ENCODE results near the gene ADAMTSL4. TPM values are rescaled to one million over a fixed set of nuclear protein-coding genes. Genes with fewer than 3 reads are reported as not detected.

Gene ADAMTSL4
- total and polyA plus RNA-seq, 4 donors, result 8.8 to 98.0 (median 72.4) TPM

DNA sequence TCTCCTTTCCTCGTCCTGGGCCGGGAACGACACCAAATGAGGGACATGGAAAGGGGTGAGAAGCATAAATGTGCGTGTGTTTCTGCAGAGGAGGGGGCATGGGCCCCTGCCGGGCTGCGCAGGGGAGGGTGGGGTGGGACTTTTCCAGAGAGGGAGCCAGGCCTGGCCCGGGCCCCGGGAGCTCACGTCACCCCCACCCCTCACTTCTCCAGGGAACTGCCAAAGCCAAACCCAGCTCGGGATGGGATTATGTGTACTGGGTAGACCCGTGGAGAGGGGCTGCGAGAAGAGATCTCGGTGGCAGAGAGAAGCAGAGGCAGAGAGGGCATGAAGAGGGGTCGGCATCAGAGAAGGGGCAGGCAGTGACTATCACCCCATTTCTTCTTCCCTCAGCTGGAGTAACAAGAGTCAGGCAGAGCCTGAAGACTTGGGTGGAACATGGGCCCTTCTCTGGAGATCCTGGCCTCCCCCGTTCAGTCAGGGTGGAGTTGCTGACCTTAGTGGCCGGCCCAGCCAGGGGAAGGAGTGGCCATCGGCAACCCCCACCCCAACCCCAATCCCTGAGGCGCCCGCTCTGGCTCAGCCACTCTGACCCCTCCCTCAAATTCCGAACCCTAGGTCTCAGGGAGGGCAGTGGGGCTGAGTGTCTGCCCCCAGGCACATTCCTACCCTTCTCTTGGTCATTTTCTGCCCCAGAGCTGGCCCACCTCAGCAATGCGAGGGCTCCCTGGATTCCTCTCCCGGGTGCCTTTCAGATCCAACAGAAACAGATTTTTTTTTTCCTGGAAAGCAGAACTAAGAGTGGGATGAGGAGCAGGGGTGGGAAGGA lies 1.2 kb downstream of the ADAMTSL4 start:
- H3K9me3 ChIP-seq (ENCODE audit: control insufficient read depth, low read length), result no peaks in the 10 kb centered on the region
- no peaks in the 10 kb centered on the region for H3K36me3 ChIP-seq (ENCODE audit: control insufficient read depth in 1 of 2, insufficient read depth in 2 of 2, low read length in 1 of 2)
- peak overlapping the region in 1 of 2 donors; percentile 78 for H3K27ac ChIP-seq (ENCODE audit: low read depth in 1 of 2, low read length in 2 of 2)
- no peaks in the 10 kb centered on the region for H3K27me3 ChIP-seq (ENCODE audit: control insufficient read depth in 1 of 2, insufficient read depth in 2 of 2, low read length in 1 of 2)
- ATAC-seq (ENCODE audit: low FRiP score), result peak; percentile 44
- WGBS, 2 donors, result 3 to 6% methylated on average over 19 to 22 of the region's 22 CpGs
- DNase-seq, result peak in 1 of 2 donors; percentile 91
- intact Hi-C loops (cut with DNase I), result no loop called here
- peaks cover 0 to 3% of the 10 kb centered on the region in 2 donors for H3K4me1 ChIP-seq (ENCODE audit: control insufficient read depth in 1 of 2, insufficient read depth in 2 of 2, low read length in 2 of 2)
- H3K4me3 ChIP-seq (ENCODE audit: low read length in 2 of 2), result peak overlapping the region in 1 of 2 donors; percentile 46

DNA sequence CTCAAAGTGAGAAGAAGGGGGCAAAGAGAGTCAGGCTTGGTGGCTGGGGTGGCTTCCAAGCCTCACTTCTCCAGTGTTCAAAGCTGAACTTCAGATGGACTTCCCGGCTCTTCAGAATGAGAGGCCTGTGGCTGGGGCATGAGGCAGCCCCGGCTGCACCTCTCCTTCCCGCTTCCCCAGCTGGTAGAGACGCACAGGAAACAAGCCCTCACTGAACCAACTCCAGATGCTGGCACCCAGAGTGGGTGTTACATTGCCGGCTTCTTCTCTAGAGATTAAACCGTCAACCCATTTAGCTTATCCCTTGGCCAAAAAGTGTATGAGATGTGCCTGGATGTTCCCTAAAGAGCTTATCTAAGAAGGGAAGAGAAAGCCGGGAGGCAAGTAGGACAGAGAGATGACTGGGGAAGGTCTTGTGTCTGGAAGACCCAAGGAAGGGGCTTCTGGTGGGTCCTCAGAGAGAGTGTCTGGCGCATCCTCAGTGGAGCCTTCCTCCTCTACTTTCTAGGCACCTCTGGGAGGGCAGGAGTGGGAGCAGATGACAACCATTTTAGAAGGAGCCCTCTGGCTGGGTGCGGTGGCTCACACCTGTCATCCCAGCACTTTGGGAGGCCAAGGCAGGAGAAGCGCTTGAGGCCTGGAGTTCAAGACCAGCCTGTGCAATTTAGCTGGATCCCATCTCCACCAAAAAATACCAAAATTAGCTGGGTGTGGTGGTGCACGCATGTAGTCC lies 2.0 kb downstream of the ADAMTSL4 start:
- Histone ChIP-seq H3K36me3 (ENCODE audit: control insufficient read depth in 1 of 2, insufficient read depth in 2 of 2, low read length in 1 of 2) (no peaks in the 10 kb centered on the region), H3K27me3 (ENCODE audit: control insufficient read depth in 1 of 2, insufficient read depth in 2 of 2, low read length in 1 of 2) (no peaks in the 10 kb centered on the region), H3K4me1 (ENCODE audit: control insufficient read depth in 1 of 2, insufficient read depth in 2 of 2, low read length in 2 of 2) (peaks cover 0 to 3% of the 10 kb centered on the region in 2 donors), H3K27ac (ENCODE audit: low read depth in 1 of 2, low read length in 2 of 2) (peak overlapping the region in 1 of 2 donors; percentile 78), H3K9me3 (ENCODE audit: control insufficient read depth, low read length) (no peaks in the 10 kb centered on the region), H3K4me3 (ENCODE audit: low read length in 2 of 2) (no peak overlapping the region)
- WGBS, 2 donors, result 33 to 35% methylated on average over 11 of the region's 11 CpGs
- intact Hi-C loops (cut with DNase I), result no loop called here
- peak; percentile 24 for ATAC-seq (ENCODE audit: low FRiP score)
- DNase-seq, result peak; percentile 74 to 76

DNA sequence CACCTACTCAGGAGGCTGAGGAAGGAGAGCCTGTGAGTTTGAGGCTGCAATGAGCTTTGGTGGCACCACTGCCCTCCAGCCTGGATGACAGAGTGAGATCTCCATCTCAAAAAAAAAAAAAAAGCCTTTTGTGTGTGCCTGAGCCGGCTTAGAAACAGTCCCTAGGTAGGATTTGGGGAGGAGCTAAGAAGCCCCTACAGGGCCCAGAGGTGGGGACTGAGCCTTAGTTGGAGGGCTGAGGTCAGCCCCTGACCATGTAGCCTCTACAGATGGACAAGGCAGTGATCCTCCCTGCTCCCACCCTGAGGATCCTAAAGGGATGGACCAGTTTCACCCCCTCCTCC lies 2.5 kb downstream of the ADAMTSL4 start:
- H3K27me3 ChIP-seq (ENCODE audit: control insufficient read depth in 1 of 2, insufficient read depth in 2 of 2, low read length in 1 of 2), result no peaks in the 10 kb centered on the region
- H3K36me3 ChIP-seq (ENCODE audit: control insufficient read depth in 1 of 2, insufficient read depth in 2 of 2, low read length in 1 of 2), result no peaks in the 10 kb centered on the region
- peaks cover 0 to 3% of the 10 kb centered on the region in 2 donors for H3K4me1 ChIP-seq (ENCODE audit: control insufficient read depth in 1 of 2, insufficient read depth in 2 of 2, low read length in 2 of 2)
- intact Hi-C loops (cut with DNase I), result no loop called here
- no peaks in the 10 kb centered on the region for H3K9me3 ChIP-seq (ENCODE audit: control insufficient read depth, low read length)
- no peak for DNase-seq
- no peak overlapping the region for H3K4me3 ChIP-seq (ENCODE audit: low read length in 2 of 2)
- ATAC-seq (ENCODE audit: low FRiP score), result no peak
- 25 to 42% methylated on average over 1 of the region's 1 CpG for WGBS, 2 donors
- H3K27ac ChIP-seq (ENCODE audit: low read depth in 1 of 2, low read length in 2 of 2), result peak overlapping the region in 1 of 2 donors; percentile 6

DNA sequence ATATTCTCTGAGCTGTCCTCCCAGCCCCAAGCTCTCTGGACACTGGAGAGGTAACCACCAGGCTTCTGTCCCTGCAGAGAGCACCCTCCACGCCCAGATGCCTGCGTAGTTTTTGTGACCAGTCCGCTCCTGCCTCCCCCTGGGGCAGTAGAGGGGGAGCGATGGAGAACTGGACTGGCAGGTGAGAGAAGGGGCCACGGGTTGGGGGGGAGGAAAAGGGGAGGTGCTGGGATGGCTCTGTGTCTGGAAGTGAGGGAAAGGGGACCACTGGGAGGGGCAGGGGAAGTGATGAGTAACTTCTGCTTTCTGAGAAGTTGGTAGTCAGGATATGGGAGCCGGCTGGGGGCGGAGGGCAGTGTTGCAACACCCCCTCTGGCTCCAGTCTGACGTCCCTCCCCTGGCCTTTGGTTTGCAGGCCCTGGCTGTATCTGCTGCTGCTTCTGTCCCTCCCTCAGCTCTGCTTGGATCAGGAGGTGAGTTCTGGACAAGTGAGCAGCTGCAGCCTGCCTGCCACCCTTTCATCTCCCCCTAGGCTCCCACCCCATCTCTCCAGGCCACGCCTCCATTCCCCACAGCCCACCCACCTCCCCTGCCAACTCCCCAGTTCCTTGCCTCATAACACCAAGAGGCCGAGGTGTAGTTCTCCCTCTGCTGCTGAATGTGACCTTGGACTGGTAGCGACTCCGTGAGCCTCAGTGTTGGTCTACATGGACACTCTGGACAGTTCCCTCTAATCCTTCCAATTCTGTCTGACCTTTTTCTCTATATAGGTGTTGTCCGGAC lies 3.1 kb downstream of the ADAMTSL4 start:
- DNase-seq (peak; percentile 95), ATAC-seq (ENCODE audit: low FRiP score) (peak; percentile 77)
- Histone ChIP-seq H3K27me3 (ENCODE audit: control insufficient read depth in 1 of 2, insufficient read depth in 2 of 2, low read length in 1 of 2) (no peaks in the 10 kb centered on the region), H3K27ac (ENCODE audit: low read depth in 1 of 2, low read length in 2 of 2) (peak overlapping the region in 1 of 2 donors; percentile 6), H3K4me3 (ENCODE audit: low read length in 2 of 2) (no peak overlapping the region), H3K4me1 (ENCODE audit: control insufficient read depth in 1 of 2, insufficient read depth in 2 of 2, low read length in 2 of 2) (peaks cover 0 to 3% of the 10 kb centered on the region in 2 donors), H3K36me3 (ENCODE audit: control insufficient read depth in 1 of 2, insufficient read depth in 2 of 2, low read length in 1 of 2) (no peaks in the 10 kb centered on the region), H3K9me3 (ENCODE audit: control insufficient read depth, low read length) (no peaks in the 10 kb centered on the region)
- 35 to 41% methylated on average over 12 to 13 of the region's 13 CpGs for WGBS, 2 donors
- intact Hi-C loops (cut with DNase I), result no loop called here

DNA sequence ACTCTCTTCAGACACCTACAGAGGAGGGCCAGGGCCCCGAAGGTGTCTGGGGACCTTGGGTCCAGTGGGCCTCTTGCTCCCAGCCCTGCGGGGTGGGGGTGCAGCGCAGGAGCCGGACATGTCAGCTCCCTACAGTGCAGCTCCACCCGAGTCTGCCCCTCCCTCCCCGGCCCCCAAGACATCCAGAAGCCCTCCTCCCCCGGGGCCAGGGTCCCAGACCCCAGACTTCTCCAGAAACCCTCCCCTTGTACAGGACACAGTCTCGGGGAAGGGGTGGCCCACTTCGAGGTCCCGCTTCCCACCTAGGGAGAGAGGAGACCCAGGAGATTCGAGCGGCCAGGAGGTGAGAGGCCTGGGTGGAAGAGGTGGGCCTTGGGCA lies 3.7 kb downstream of the ADAMTSL4 start:
- H3K27ac ChIP-seq (ENCODE audit: low read depth in 1 of 2, low read length in 2 of 2), result no peak overlapping the region
- no peaks in the 10 kb centered on the region for H3K9me3 ChIP-seq (ENCODE audit: control insufficient read depth, low read length)
- intact Hi-C loops (cut with DNase I), result no loop called here
- H3K4me3 ChIP-seq (ENCODE audit: low read length in 2 of 2), result no peak overlapping the region
- ATAC-seq (ENCODE audit: low FRiP score) (no peak), DNase-seq (peak; percentile 56 to 80)
- H3K27me3 ChIP-seq (ENCODE audit: control insufficient read depth in 1 of 2, insufficient read depth in 2 of 2, low read length in 1 of 2), result no peaks in the 10 kb centered on the region
- WGBS, 2 donors, result 71 to 72% methylated on average over 12 of the region's 12 CpGs
- H3K4me1 ChIP-seq (ENCODE audit: control insufficient read depth in 1 of 2, insufficient read depth in 2 of 2, low read length in 2 of 2), result peaks cover 0 to 3% of the 10 kb centered on the region in 2 donors
- no peaks in the 10 kb centered on the region for H3K36me3 ChIP-seq (ENCODE audit: control insufficient read depth in 1 of 2, insufficient read depth in 2 of 2, low read length in 1 of 2)

DNA sequence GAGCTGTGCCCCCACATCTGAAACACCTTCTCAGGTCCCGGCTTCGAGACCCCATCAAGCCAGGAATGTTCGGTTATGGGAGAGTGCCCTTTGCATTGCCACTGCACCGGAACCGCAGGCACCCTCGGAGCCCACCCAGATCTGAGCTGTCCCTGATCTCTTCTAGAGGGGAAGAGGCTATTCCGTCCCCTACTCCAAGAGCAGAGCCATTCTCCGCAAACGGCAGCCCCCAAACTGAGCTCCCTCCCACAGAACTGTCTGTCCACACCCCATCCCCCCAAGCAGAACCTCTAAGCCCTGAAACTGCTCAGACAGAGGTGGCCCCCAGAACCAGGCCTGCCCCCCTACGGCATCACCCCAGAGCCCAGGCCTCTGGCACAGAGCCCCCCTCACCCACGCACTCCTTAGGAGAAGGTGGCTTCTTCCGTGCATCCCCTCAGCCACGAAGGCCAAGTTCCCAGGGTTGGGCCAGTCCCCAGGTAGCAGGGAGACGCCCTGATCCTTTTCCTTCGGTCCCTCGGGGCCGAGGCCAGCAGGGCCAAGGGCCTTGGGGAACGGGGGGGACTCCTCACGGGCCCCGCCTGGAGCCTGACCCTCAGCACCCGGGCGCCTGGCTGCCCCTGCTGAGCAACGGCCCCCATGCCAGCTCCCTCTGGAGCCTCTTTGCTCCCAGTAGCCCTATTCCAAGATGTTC lies 4.3 kb downstream of the ADAMTSL4 start:
- DNase-seq, result peak; percentile 53 to 74
- no peaks in the 10 kb centered on the region for H3K36me3 ChIP-seq (ENCODE audit: control insufficient read depth in 1 of 2, insufficient read depth in 2 of 2, low read length in 1 of 2)
- intact Hi-C loops (cut with DNase I), result no loop called here
- H3K9me3 ChIP-seq (ENCODE audit: control insufficient read depth, low read length), result no peaks in the 10 kb centered on the region
- H3K27ac ChIP-seq (ENCODE audit: low read depth in 1 of 2, low read length in 2 of 2), result no peak overlapping the region
- 62 to 72% methylated on average over 21 to 23 of the region's 23 CpGs for WGBS, 2 donors
- no peak overlapping the region for H3K4me3 ChIP-seq (ENCODE audit: low read length in 2 of 2)
- ATAC-seq (ENCODE audit: low FRiP score), result no peak
- H3K4me1 ChIP-seq (ENCODE audit: control insufficient read depth in 1 of 2, insufficient read depth in 2 of 2, low read length in 2 of 2), result peaks cover 0 to 3% of the 10 kb centered on the region in 2 donors
- H3K27me3 ChIP-seq (ENCODE audit: control insufficient read depth in 1 of 2, insufficient read depth in 2 of 2, low read length in 1 of 2), result no peaks in the 10 kb centered on the region

DNA sequence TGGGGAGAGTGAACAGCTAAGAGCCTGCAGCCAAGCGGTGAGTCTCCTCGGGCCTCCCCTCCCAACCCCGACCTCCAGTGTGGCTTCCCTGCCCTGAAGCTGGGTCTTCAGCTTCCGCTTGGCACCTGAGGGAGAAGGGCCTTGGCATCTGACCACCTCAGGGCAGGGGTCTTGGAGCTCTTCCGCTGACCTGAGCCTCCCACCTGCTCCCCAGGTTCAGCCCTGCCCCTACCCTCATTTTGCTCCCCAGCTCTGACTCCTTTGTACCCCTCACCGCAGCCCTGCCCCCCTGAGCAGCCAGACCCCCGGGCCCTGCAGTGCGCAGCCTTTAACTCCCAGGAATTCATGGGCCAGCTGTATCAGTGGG lies 4.9 kb downstream of the ADAMTSL4 start:
- Histone ChIP-seq H3K4me3 (ENCODE audit: low read length in 2 of 2) (no peak overlapping the region), H3K27me3 (ENCODE audit: control insufficient read depth in 1 of 2, insufficient read depth in 2 of 2, low read length in 1 of 2) (no peaks in the 10 kb centered on the region), H3K4me1 (ENCODE audit: control insufficient read depth in 1 of 2, insufficient read depth in 2 of 2, low read length in 2 of 2) (peaks cover 0 to 3% of the 10 kb centered on the region in 2 donors), H3K27ac (ENCODE audit: low read depth in 1 of 2, low read length in 2 of 2) (no peak overlapping the region), H3K9me3 (ENCODE audit: control insufficient read depth, low read length) (no peaks in the 10 kb centered on the region), H3K36me3 (ENCODE audit: control insufficient read depth in 1 of 2, insufficient read depth in 2 of 2, low read length in 1 of 2) (no peaks in the 10 kb centered on the region)
- DNase-seq (peak in 1 of 2 donors; percentile 74), ATAC-seq (ENCODE audit: low FRiP score) (no peak)
- intact Hi-C loops (cut with DNase I), result no loop called here
- 78 to 81% methylated on average over 8 of the region's 8 CpGs for WGBS, 2 donors

Measured in aorta (tissue), 5 donors.